HG02759 (cell line): ENCODE measurements around the gene SLAIN1.
"Not testable (repeated sequence)": the region's sequence is repeated elsewhere in the genome, so short reads cannot be mapped to it uniquely, and the experiment has no call there.

Experiments
- ATAC-seq: cut with Tn5 transposase; IDR thresholded peaks from one replicate; pipeline ENCODE4 v1.9.1; 2021; ENCODE audit warnings: mild to moderate bottlenecking, moderate library complexity; ENCODE audit not compliant: unreplicated experiment

The SLAIN1 gene

GRCh38 chr13:77697217-77698103, at the start of gene SLAIN1:
Gene SLAIN1, plus strand, starts transcription at chr13:77697687. Its CDS starts 227 bp downstream, at chr13:77697914.
- peak; percentile 77 for ATAC-seq

GRCh38 chr13:77650409-77650808, 47.1 kb upstream of the SLAIN1 start:
- no peak for ATAC-seq

DNA sequence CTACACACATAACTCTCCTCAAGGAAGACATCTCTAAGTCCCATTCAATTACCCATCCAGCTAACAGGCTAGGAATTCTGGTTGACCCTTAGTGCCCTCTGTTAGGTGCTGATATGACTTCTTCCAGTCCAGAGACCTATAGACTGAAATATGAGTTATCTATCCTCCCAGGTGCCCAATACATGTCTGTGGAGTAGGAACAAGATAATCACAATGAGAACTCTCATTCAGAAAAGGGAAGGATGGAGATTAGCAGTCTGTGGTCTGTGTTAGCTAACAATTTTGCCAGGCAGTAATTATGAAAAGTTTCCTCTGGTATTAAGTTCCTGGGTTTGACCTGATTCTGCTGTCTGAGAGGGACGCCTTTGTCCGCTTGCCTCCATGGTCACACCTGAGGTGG, 44.2 kb upstream of the SLAIN1 start:
- ATAC-seq: no peak

GRCh38 chr13:77660016-77660415, 37.5 kb upstream of the SLAIN1 start:
- not testable (repeated sequence) for ATAC-seq

DNA sequence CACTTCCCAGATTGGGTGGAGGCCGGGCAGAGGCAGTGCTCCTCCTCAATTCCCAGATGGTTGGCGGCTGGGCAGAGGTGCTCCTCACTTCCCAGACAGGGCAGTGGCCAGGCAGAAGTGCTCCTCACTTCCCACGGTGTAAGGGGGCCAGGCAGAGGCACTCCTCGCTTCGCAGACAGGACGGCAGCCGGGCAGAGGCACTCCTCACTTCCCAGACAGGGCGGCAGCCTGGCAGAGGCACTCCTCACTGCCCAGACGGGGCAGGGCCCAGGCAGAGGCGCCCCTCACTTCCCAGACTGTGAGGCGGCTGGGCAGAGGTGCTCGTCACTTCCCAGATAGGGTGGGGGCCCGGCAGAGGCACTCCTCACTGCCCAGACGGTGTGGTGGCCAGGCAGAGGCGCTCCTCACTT, 36.6 kb upstream of the SLAIN1 start:
- ATAC-seq: no peak

DNA sequence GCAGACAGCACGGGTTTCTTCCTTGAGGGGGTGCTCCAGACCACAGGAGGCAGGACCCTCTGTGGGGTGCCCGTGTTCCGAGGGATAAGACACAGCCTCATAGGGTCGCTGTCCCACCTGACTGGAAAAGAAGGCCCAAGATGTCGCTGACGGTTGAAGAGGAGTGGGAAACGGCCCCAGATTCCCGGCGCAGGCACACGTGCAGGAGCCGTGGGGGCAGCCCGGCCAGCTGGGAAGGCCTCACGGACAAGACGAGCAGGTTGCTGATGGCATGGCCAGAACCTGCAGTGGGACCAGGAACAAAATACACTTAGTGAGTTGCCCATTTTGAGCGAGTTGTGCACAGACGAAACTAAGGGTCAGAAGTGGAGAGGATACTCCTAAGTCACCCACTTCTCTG, 35.2 kb upstream of the SLAIN1 start:
- not testable (repeated sequence) for ATAC-seq

- not testable (repeated sequence) for ATAC-seq
Measured at GRCh38 chr13:77662831-77663230, 34.7 kb upstream of the SLAIN1 start.

- no peak for ATAC-seq
Measured at GRCh38 chr13:77674852-77675251, 22.6 kb upstream of the SLAIN1 start.

GRCh38 chr13:77678691-77679235, 18.7 kb upstream of the SLAIN1 start:
- no peak for ATAC-seq

GRCh38 chr13:77687799-77688198, 9.7 kb upstream of the SLAIN1 start:
- ATAC-seq: no peak

GRCh38 chr13:77691871-77692270, 5.6 kb upstream of the SLAIN1 start:
- no peak for ATAC-seq

DNA sequence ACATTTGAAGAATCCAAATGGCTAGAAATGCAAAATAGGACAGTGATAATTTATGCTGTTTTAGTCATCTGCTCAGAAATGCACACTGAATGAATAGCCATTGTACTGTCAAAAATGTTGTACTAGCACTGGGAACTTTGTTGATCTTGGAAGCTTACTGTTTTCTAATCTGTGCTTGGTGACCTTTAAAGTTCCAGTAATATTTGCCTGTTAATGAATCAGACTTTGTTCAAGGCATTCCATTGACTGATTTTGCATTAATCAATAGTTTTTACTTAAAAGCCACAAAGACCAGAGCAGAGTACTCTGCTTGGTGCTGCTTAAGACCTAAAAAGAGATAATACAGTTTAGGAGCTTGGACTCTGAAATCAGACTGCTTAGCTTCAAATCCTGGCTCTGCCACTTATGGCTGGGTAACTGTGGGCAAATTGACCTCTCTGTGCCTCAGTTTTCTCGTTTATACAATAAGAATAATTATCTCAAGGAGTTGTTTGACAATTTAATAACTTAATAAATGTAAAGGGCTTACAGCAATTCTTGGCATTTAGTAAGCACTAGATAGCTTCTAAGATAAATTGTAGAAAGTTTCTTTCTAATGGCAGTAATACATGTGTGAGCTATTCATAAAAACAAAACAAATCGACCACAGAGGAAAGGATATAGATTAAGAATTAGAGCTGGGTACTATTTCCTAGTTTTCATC, 4.6 kb upstream of the SLAIN1 start:
- ATAC-seq: no peak

- no peak for ATAC-seq
Measured at GRCh38 chr13:77693449-77693940, 4.0 kb upstream of the SLAIN1 start.

DNA sequence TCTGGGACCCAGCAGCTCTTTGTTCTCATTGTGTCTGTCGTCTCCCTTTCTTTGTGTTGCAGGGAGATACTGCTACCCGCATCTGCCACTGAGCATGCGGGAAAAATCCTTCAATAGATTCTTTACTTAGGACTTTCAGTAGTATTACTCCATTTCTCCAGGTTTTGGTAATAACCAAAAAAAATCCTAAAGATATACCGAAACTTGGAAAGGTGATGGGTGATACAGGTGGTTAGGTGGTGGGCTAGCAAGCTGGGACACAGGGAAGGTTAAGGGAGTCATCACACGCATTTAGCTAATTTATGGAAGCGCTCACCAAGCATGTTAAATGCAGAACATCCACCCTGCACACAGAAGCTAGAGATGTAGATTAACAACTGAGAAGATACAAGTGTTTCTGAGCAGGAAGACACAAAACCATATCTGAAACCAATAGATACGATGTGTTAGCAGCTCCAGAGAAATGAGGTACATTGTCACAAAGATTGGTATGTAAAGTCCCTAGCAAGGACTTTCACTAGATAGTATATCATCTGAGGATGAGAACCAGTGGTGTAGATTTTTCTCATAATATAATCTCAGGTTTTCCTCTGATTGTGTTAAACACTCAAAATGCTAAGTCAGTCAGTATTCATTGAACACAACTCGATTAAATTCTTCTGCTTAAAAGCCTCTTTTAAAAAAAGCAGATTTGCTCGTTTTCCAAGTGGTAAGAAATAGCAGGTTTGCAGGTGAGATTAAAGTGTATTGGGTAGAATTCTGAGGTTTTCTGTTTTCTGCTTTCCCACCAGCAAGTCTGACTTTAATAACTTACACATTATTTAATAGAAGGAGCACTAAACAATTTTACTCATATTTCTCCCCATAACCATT, 1.2 kb upstream of the SLAIN1 start:
- no peak for ATAC-seq

DNA sequence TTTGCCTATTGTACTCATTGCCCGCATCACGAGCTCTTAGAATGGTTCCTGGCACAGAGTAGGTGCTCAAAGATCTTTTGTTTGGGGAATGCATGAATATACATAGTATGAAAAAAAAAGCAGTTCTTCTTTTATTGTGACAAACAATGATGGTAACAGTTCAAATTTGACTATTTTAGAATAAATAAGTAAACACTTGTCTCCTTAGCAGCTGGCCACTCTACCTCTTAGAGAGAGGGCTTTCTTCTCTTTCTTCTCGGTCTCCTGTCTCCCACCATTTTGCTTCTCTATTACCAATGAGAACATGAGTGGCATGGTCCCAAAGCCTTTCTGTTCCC, 639 bp upstream of the SLAIN1 start:
- peak; percentile 3 for ATAC-seq

GRCh38 chr13:77698201-77699058, 943 bp downstream of the SLAIN1 start:
- peak; percentile 22 for ATAC-seq

- ATAC-seq: no peak
Measured at GRCh38 chr13:77699059-77699680, 1.7 kb downstream of the SLAIN1 start.

GRCh38 chr13:77701305-77701704, 3.8 kb downstream of the SLAIN1 start:
- ATAC-seq: no peak

GRCh38 chr13:77702366-77702765, 4.9 kb downstream of the SLAIN1 start:
- ATAC-seq: no peak
